ENCODE results near the gene PARP8.

Gene PARP8

GRCh38 chr5:50832657-50833284 lies 166.3 kb downstream of the PARP8 start:
- DNase-seq (ENCODE audit: low read depth in 1 of 2, low spot score in 1 of 2) = no peak

GRCh38 chr5:50836356-50836755 lies 169.9 kb downstream of the PARP8 start:
- DNase-seq (ENCODE audit: low read depth in 1 of 2, low spot score in 1 of 2) = no peak

- DNase-seq (ENCODE audit: low read depth in 1 of 2, low spot score in 1 of 2) = no peak
Observed at GRCh38 chr5:50839472-50839871, 173.0 kb downstream of the PARP8 start.

- no peak for DNase-seq (ENCODE audit: low read depth in 1 of 2, low spot score in 1 of 2)
Observed at GRCh38 chr5:50843091-50843490, 176.7 kb downstream of the PARP8 start.

- DNase-seq (ENCODE audit: low read depth in 1 of 2, low spot score in 1 of 2) = no peak
Observed at GRCh38 chr5:50846261-50846660, 179.8 kb downstream of the PARP8 start.

GRCh38 chr5:50849554-50849953 lies 183.1 kb downstream of the PARP8 start:
- DNase-seq (ENCODE audit: low read depth in 1 of 2, low spot score in 1 of 2) = no peak

GRCh38 chr5:50853151-50853550 lies 186.7 kb downstream of the PARP8 start:
- DNase-seq (ENCODE audit: low read depth in 1 of 2, low spot score in 1 of 2) = no peak

GRCh38 chr5:50854082-50854481 lies 187.6 kb downstream of the PARP8 start:
- DNase-seq (ENCODE audit: low read depth in 1 of 2, low spot score in 1 of 2) = no peak

- no peak for DNase-seq (ENCODE audit: low read depth in 1 of 2, low spot score in 1 of 2)
Observed at GRCh38 chr5:50855001-50855400, 188.6 kb downstream of the PARP8 start.

- DNase-seq (ENCODE audit: low read depth in 1 of 2, low spot score in 1 of 2) = no peak
Observed at GRCh38 chr5:50856401-50857119, 190.1 kb downstream of the PARP8 start.

GRCh38 chr5:50863534-50864170 lies 197.2 kb downstream of the PARP8 start:
- no peak for DNase-seq (ENCODE audit: low read depth in 1 of 2, low spot score in 1 of 2)

GRCh38 chr5:50864466-50864865 lies 198.0 kb downstream of the PARP8 start:
- DNase-seq (ENCODE audit: low read depth in 1 of 2, low spot score in 1 of 2) = no peak

GRCh38 chr5:50866415-50866814 lies 200.0 kb downstream of the PARP8 start:
- DNase-seq (ENCODE audit: low read depth in 1 of 2, low spot score in 1 of 2) = no peak

- no peak for DNase-seq (ENCODE audit: low read depth in 1 of 2, low spot score in 1 of 2)
Observed at GRCh38 chr5:50867140-50867539, 200.7 kb downstream of the PARP8 start.

- no peak for DNase-seq (ENCODE audit: low read depth in 1 of 2, low spot score in 1 of 2)
Observed at GRCh38 chr5:50873595-50874277, 207.3 kb downstream of the PARP8 start.

GRCh38 chr5:50874306-50875001 lies 208.0 kb downstream of the PARP8 start:
- no peak for DNase-seq (ENCODE audit: low read depth in 1 of 2, low spot score in 1 of 2)

- DNase-seq (ENCODE audit: low read depth in 1 of 2, low spot score in 1 of 2) = no peak
Observed at GRCh38 chr5:50875002-50875344, 208.5 kb downstream of the PARP8 start.

- DNase-seq (ENCODE audit: low read depth in 1 of 2, low spot score in 1 of 2) = no peak
Observed at GRCh38 chr5:50878470-50878869, 212.0 kb downstream of the PARP8 start.

- no peak for DNase-seq (ENCODE audit: low read depth in 1 of 2, low spot score in 1 of 2)
Observed at GRCh38 chr5:50881407-50881806, 215.0 kb downstream of the PARP8 start.

GRCh38 chr5:50886657-50887345 lies 220.4 kb downstream of the PARP8 start:
- no peak for DNase-seq (ENCODE audit: low read depth in 1 of 2, low spot score in 1 of 2)

Measured in activated T-helper 1 cell treated with anti-CD3 and anti-CD28 coated beads, Interleukin-2, amount 50 U/mL, for 16 hours (primary cell).